ENCODE data around the gene TRIM50. TPM values are rescaled to one million over a fixed set of nuclear protein-coding genes. Genes with fewer than 3 reads are reported as not detected.
A peak's percentile ranks its signal among the peaks of the same experiment; 100 is the strongest.
"Not testable (repeated sequence)": the region's sequence is repeated elsewhere in the genome, so short reads cannot be mapped to it uniquely, and the experiment has no call there.

TRIM50 gene
- total and polyA plus RNA-seq, 2 of the 13 experiments (the other 11 are each of a cell fraction or from before 2014, with no cell fraction given), result 4.2 to 24.5 TPM

GRCh38 chr7:73325424-73325823 is 2.5 kb downstream of the TRIM50 start (continued):
- TF ChIP-seq TSC22D2 (CRISPR knock-in tag; IDR thresholded peaks at IDR 0.05; ENCODE audit: borderline replicate concordance) (0 out of 2 replicates have a peak, but pooled peaks have one; percentile 47), ARID5B (CRISPR knock-in tag; IDR thresholded peaks at IDR 0.05) (peak; percentile 89), PPARG (CRISPR knock-in tag; conservative IDR thresholded peaks at IDR 0.05) (0 out of 2 replicates have a peak, but pooled peaks have one; percentile 30), RXRB (CRISPR knock-in tag; IDR thresholded peaks at IDR 0.05; ENCODE audit: borderline replicate concordance) (peak; percentile 87), ZFY (CRISPR knock-in tag; IDR thresholded peaks at IDR 0.05) (peak; percentile 41; the same call in 1 of the 2 replicates), ERF (CRISPR knock-in tag; IDR thresholded peaks at IDR 0.05) (0 out of 2 replicates have a peak, but pooled peaks have one; percentile 51), HDAC1 (CRISPR knock-in tag; IDR thresholded peaks at IDR 0.05) (peak; percentile 74), ZNF644 (CRISPR knock-in tag; IDR thresholded peaks at IDR 0.05; ENCODE audit: low read depth) (peak; percentile 78), PATZ1 (CRISPR knock-in tag; IDR thresholded peaks at IDR 0.05) (peak; percentile 97), SOX13 (IDR thresholded peaks at IDR 0.05) (peak; percentile 89), SOX13 (CRISPR knock-in tag; conservative IDR thresholded peaks at IDR 0.05 in 1 of 2, IDR thresholded peaks at IDR 0.05 in 1 of 2) (peak in 1 of 2 experiments; percentile 96; a peak in 2 of 4 replicates), ZBTB25 (CRISPR knock-in tag; IDR thresholded peaks at IDR 0.05) (peak; percentile 66; the same call in 1 of the 2 replicates), CREM (IDR thresholded peaks at IDR 0.05) (peak; percentile 47; the same call in 1 of the 2 replicates), ZNF792 (CRISPR knock-in tag; IDR thresholded peaks at IDR 0.05) (peak; percentile 90), HMG20A (CRISPR knock-in tag; IDR thresholded peaks at IDR 0.05; ENCODE audit: borderline replicate concordance) (peak; percentile 61; the same call in 1 of the 2 replicates), MLX (CRISPR knock-in tag; IDR thresholded peaks at IDR 0.05) (peak; percentile 73; the same call in 1 of the 2 replicates), ZFX (CRISPR knock-in tag; IDR thresholded peaks at IDR 0.05; ENCODE audit: low read depth) (peak; percentile 73; the same call in 1 of the 2 replicates), KAT8 (CRISPR knock-in tag; IDR thresholded peaks at IDR 0.05) (peak; percentile 51; the same call in 1 of the 2 replicates), ZNF580 (CRISPR knock-in tag; IDR thresholded peaks at IDR 0.05; ENCODE audit: borderline replicate concordance, low read depth) (peak; percentile 66; the same call in 1 of the 2 replicates), SPEN (CRISPR knock-in tag; IDR thresholded peaks at IDR 0.05; ENCODE audit: low read depth) (peak; percentile 51; the same call in 1 of the 2 replicates), CCDC6 (CRISPR knock-in tag; IDR thresholded peaks at IDR 0.05) (0 out of 2 replicates have a peak, but pooled peaks have one; percentile 49), FOXK2 (IDR thresholded peaks at IDR 0.05) (0 out of 2 replicates have a peak, but pooled peaks have one; percentile 11), ZBTB7B (CRISPR knock-in tag; IDR thresholded peaks at IDR 0.05) (peak; percentile 68; the same call in 1 of the 2 replicates), NFKBIZ (CRISPR knock-in tag; IDR thresholded peaks at IDR 0.05) (peak; percentile 72; the same call in 1 of the 2 replicates)
- not testable (repeated sequence) for TF ChIP-seq CREM (CRISPR knock-in tag; IDR thresholded peaks at IDR 0.05)
